RWPE2 (cell line): ENCODE measurements around the gene ZBTB20.

Experiments
- ATAC-seq: fragments of 200-7000 bp; cut with Tn5 transposase; 3 replicates; pipeline ENCODE4 v1.9.1; 2021; ENCODE audit warnings: low read depth
- DNase-seq: peaks from one replicate; pipeline ENCODE4 v3.0.0-alpha.2; 2020; ENCODE audit warnings: low spot score
- H3K27ac ChIP-seq: fragments of 450-650 bp; 2 replicates; pipeline ENCODE4 v1.5.1; 2017; ENCODE audit warnings: mild to moderate bottlenecking; ENCODE audit not compliant: poor library complexity, severe bottlenecking
- H3K27me3 ChIP-seq: fragments of 250-450 bp; sonication (Bioruptor Pico); 2 replicates; pipeline ENCODE4 v1.5.1; 2021; ENCODE audit warnings: mild to moderate bottlenecking, moderate library complexity; ENCODE audit not compliant: insufficient read depth, poor library complexity, severe bottlenecking
- H3K36me3 ChIP-seq: fragments of 250-450 bp; sonication (Bioruptor Pico); 2 replicates; pipeline ENCODE4 v1.5.1; 2020; ENCODE audit warnings: low read depth, mild to moderate bottlenecking, moderate library complexity
- H3K4me1 ChIP-seq: fragments of 250-450 bp; sonication (Bioruptor Pico); 2 replicates; pipeline ENCODE4 v1.5.1; 2021; ENCODE audit warnings: mild to moderate bottlenecking, moderate library complexity; ENCODE audit not compliant: insufficient read depth, poor library complexity, severe bottlenecking
- H3K4me3 ChIP-seq: fragments of 250-450 bp; sonication (Bioruptor Pico); 2 replicates; pipeline ENCODE4 v1.5.1; 2021; ENCODE audit warnings: mild to moderate bottlenecking, moderate library complexity; ENCODE audit not compliant: severe bottlenecking
- H3K9me3 ChIP-seq: fragments of 250-450 bp; sonication (Bioruptor Pico); 2 replicates; pipeline ENCODE4 v1.5.1; 2021; ENCODE audit warnings: mild to moderate bottlenecking, moderate library complexity; ENCODE audit not compliant: severe bottlenecking
- TF ChIP-seq, protein P1 (sequence below): fragments of 450-650 bp; IDR thresholded peaks from one replicate; pipeline ENCODE4 v1.5.1; 2017; ENCODE audit warnings: mild to moderate bottlenecking, moderate library complexity; ENCODE audit not compliant: poor library complexity, severe bottlenecking

ZBTB20 gene

DNA sequence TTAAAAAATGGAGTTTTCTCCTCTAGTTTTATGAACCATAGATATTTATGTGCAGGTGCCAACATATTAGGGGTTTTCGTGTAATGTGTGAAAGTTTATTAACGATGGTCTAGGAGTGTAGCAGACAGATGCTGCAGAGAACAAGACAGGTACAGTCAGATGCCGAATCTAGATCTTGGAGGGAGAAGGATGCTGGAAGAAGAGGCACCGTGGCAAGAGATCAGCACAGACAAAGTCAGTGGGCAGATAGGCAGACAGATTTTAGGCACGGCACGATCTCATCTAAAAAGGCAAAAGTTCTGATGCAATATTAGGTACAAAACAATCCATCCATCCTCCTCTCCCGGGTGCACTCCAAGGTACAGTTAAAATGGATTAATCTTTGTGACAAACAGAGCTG is 691.7 kb downstream of the ZBTB20 start:
- Histone ChIP-seq H3K9me3 (no peaks in the 10 kb centered on the region), H3K36me3 (no peaks in the 10 kb centered on the region), H3K4me3 (no peak overlapping the region), H3K27ac (no peak overlapping the region), H3K27me3 (peaks cover 20% of the 10 kb centered on the region), H3K4me1 (no peaks in the 10 kb centered on the region)
- TF ChIP-seq, protein P1, sequence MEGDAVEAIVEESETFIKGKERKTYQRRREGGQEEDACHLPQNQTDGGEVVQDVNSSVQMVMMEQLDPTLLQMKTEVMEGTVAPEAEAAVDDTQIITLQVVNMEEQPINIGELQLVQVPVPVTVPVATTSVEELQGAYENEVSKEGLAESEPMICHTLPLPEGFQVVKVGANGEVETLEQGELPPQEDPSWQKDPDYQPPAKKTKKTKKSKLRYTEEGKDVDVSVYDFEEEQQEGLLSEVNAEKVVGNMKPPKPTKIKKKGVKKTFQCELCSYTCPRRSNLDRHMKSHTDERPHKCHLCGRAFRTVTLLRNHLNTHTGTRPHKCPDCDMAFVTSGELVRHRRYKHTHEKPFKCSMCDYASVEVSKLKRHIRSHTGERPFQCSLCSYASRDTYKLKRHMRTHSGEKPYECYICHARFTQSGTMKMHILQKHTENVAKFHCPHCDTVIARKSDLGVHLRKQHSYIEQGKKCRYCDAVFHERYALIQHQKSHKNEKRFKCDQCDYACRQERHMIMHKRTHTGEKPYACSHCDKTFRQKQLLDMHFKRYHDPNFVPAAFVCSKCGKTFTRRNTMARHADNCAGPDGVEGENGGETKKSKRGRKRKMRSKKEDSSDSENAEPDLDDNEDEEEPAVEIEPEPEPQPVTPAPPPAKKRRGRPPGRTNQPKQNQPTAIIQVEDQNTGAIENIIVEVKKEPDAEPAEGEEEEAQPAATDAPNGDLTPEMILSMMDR: no peak
- no peak for DNase-seq
- ATAC-seq: no peak

DNA sequence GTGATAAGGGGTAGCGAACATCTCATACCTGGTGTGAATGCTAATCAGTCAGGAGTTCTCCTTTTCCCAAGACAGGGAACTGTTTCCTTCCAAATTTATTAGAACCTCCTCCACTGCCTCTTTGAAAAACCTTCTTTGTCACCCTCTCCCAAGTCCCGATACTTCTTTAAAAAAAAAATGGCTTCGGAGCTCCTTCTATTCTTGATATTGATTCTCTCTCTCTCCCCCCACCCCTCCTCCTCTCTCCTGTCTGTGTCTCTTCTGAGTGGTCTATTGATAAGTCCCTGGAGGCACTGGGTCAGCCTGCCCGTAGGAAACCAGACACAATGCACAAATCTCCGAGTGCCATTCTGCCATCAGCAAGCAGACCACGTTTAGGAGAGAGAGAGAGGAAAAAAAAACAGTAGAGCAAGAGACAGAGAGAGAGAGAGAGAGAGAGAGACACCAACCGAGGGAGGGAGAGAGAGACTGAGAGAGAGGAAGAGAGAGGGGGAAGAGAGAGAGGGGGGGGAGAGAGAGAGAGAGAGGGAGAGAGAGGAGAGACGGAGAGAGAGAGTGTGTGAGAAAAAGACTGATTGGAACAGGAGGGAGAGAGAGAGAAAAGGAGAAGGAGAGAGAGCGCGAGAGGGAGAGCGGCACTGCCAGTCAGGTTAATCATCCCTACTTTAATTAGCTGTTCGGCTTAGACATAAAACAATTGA is 692.4 kb downstream of the ZBTB20 start:
- no peak overlapping the region for H3K4me3 ChIP-seq
- H3K27ac ChIP-seq: no peak overlapping the region
- no peaks in the 10 kb centered on the region for H3K9me3 ChIP-seq
- peaks cover 5% of the 10 kb centered on the region for H3K4me1 ChIP-seq
- ATAC-seq (no peak), DNase-seq (no peak)
- TF ChIP-seq, protein P1: no peak
- H3K36me3 ChIP-seq: no peaks in the 10 kb centered on the region
- peaks cover 27% of the 10 kb centered on the region for H3K27me3 ChIP-seq

GRCh38 chr3:114453361-114453780 is 693.7 kb downstream of the ZBTB20 start:
- Histone ChIP-seq H3K4me3 (no peak overlapping the region), H3K9me3 (no peaks in the 10 kb centered on the region), H3K4me1 (peaks cover 8% of the 10 kb centered on the region), H3K27ac (no peak overlapping the region), H3K27me3 (peaks cover 27% of the 10 kb centered on the region), H3K36me3 (no peaks in the 10 kb centered on the region; the same call in 1 of the 2 replicates)
- TF ChIP-seq, protein P1: no peak
- no peak for ATAC-seq
- DNase-seq: no peak

DNA sequence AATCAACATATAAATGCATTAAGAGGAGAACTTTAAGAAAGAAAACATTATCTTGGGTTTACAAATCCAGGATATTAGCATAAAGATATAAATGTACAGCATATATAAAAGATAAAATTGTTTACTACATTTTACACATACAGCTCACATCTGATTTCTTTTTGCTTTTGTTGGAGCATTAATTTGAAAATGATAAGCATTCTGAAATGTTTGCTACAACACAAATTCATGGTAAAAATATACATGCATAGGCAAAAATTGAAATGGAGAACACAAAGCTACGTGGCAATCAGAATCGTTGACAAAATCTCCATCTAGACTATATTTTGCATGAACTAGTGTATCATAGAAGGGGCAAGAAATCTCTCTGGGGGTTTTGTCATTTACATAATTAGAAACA is 694.2 kb downstream of the ZBTB20 start:
- Histone ChIP-seq H3K27ac (no peak overlapping the region), H3K4me1 (peaks cover 8% of the 10 kb centered on the region), H3K36me3 (no peaks in the 10 kb centered on the region; the same call in 1 of the 2 replicates), H3K27me3 (peaks cover 27% of the 10 kb centered on the region), H3K9me3 (no peaks in the 10 kb centered on the region), H3K4me3 (no peak overlapping the region)
- TF ChIP-seq, protein P1: no peak
- no peak for DNase-seq
- ATAC-seq: no peak

DNA sequence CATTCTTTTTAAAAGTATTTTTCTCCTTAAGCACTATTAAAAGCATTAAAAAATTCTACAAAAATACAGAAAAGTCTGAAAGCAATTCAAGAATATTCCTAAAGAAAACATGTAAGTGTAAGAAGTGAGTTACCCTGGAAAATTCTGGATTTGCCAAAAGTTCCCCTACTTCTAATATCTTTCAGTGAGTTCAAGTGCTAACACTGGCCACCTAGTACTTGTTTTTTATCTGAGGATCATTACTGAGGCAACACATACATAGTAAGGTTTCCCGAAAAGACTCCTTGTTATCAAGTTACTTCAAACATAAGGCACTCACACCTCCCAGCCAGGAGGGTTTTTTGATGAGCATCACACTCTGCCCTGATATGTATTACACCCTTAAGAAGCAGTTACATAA is 694.8 kb downstream of the ZBTB20 start:
- Histone ChIP-seq H3K36me3 (no peaks in the 10 kb centered on the region; the same call in 1 of the 2 replicates), H3K4me3 (no peak overlapping the region), H3K27me3 (peaks cover 30% of the 10 kb centered on the region), H3K9me3 (no peaks in the 10 kb centered on the region), H3K4me1 (peaks cover 8% of the 10 kb centered on the region), H3K27ac (no peak overlapping the region)
- no peak for DNase-seq
- TF ChIP-seq, protein P1: no peak
- ATAC-seq: no peak
